Natural killer cell treated with Interleukin-12 subunit alpha and Interleukin-12 subunit beta and Interleukin-15 and Interleukin-18, amount 100 ng/mL, for 72 hours (primary cell): ENCODE data around the gene HNRNPM. TPM values are rescaled to one million over a fixed set of nuclear protein-coding genes. Genes with fewer than 3 reads are reported as not detected.

Experiments used
- ATAC-seq, 2 donors: fragments of 150-1000 bp; cut with Tn5 transposase in 1 of 2; sonication (Bioruptor Pico), chemical (Tn5 transposase) in 1 of 2; 2 replicates each; pipeline ENCODE4 v1.10.0; 2021
- DNase-seq: peaks from one replicate; pipeline ENCODE4 v3.0.0; 2022; ENCODE audit warnings: low spot score
- H3K27ac Mint-ChIP-seq, 2 donors: 1 replicate in 1 of 2; 2 replicates in 1 of 2; pipeline ENCODE4 v1.8.0; 2022; ENCODE audit warnings: mixed read lengths in 2 of 2, mild to moderate bottlenecking in 1 of 2, moderate library complexity in 1 of 2
- H3K27me3 Mint-ChIP-seq, 2 donors: 1 replicate in 1 of 2; 2 replicates in 1 of 2; pipeline ENCODE4 v1.8.0; 2022; ENCODE audit warnings: mixed read lengths in 2 of 2
- H3K36me3 Mint-ChIP-seq: one replicate; pipeline ENCODE4 v1.8.0; 2022; ENCODE audit warnings: mixed read lengths
- H3K4me1 Mint-ChIP-seq, 2 donors: 1 replicate in 1 of 2; 2 replicates in 1 of 2; pipeline ENCODE4 v1.8.0; 2022; ENCODE audit warnings: low read depth in 2 of 2, mixed read lengths in 2 of 2, mild to moderate bottlenecking in 1 of 2
- H3K4me3 Mint-ChIP-seq: one replicate; pipeline ENCODE4 v1.8.0; 2022; ENCODE audit warnings: mixed read lengths
- H3K9me3 Mint-ChIP-seq: 2 replicates; pipeline ENCODE4 v1.8.0; 2022; ENCODE audit warnings: mixed read lengths
- total RNA-seq, 2 donors: library from RNA; stranded (reverse); gene quantifications; one replicate each; pipeline ENCODE4 v1.2.3, GENCODE V29; 2022

HNRNPM gene
- total RNA-seq, 2 donors from 2014 or later: 259 to 373 TPM

- Mint-ChIP-seq H3K4me1 (peaks cover 33 to 37% of the 10 kb centered on the region in 2 donors), H3K27ac (no peak overlapping the region), H3K36me3 (no peaks in the 10 kb centered on the region), H3K27me3 (no peaks in the 10 kb centered on the region), H3K9me3 (no peaks in the 10 kb centered on the region), H3K4me3 (no peak overlapping the region)
- no peak for ATAC-seq
- no peak for DNase-seq
Measured at GRCh38 chr19:8519388-8519787, 74.6 kb downstream of the HNRNPM start.

DNA sequence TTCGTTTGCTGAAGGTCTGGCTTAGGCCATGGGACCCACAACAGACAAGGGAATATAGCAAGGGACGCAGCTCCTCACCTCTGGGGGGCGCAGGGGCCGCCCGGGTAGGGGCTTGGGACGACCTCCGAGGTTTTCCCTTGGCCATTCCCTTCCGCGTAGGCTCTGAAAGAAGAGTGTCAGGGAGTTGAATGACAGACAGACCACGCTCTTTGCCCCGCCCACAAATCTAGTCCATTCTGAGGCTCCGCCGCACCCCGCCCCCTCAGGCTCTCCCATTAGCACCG, 80.6 kb downstream of the HNRNPM start:
- H3K4me1 Mint-ChIP-seq: peaks cover 11 to 25% of the 10 kb centered on the region in 2 donors
- H3K27me3 Mint-ChIP-seq: no peaks in the 10 kb centered on the region

GRCh38 chr19:8526345-8527091, 81.7 kb downstream of the HNRNPM start:
- Mint-ChIP-seq H3K9me3 (no peaks in the 10 kb centered on the region), H3K36me3 (peaks cover 20% of the 10 kb centered on the region), H3K27ac (no peak overlapping the region), H3K27me3 (no peaks in the 10 kb centered on the region), H3K4me3 (no peak overlapping the region), H3K4me1 (peaks cover 11 to 25% of the 10 kb centered on the region in 2 donors)
- DNase-seq (no peak), ATAC-seq (no peak)

More for the DNA sequence above, 80.6 kb downstream of the HNRNPM start:
- no peak for ATAC-seq
- H3K4me3 Mint-ChIP-seq: no peak overlapping the region
- DNase-seq: no peak
- peaks cover 20% of the 10 kb centered on the region for H3K36me3 Mint-ChIP-seq
- no peaks in the 10 kb centered on the region for H3K9me3 Mint-ChIP-seq
- no peak overlapping the region for H3K27ac Mint-ChIP-seq

GRCh38 chr19:8528500-8528899, 83.7 kb downstream of the HNRNPM start:
- ATAC-seq: no peak
- peaks cover 20% of the 10 kb centered on the region for H3K36me3 Mint-ChIP-seq

DNA sequence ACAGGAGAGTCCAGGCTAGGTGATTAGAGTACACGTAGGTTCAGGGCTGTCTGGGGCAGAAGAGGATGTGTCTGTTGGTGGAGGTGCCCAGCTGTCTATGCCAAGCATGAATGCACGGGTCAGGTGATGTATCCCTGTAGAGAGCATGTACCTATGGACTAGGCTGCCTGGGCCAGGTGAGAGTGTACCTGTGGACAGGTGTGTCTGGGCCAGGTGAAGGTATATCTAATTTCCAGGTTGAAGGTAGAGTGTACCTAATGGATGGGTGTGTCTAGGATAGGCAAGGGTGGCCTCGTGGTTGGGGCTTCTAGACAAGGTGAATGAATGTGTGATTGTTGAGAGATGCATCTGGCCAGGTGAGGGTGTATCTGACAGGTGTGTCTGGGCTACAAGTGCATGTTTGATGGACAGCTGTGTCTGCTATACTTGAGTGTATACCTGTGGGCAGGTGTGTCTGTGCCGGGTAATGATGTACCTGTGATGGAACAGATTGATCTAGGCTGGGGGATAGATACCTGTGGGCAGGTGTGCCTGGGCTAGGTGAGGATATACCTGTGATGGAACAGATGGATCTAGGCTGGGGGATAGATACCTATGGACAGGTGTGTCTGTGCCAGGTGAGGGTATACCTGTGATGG, 84.7 kb downstream of the HNRNPM start:
- Mint-ChIP-seq H3K36me3 (peaks cover 20% of the 10 kb centered on the region), H3K4me3 (no peak overlapping the region), H3K27ac (peak overlapping the region; percentile 13 to 83), H3K27me3 (no peaks in the 10 kb centered on the region), H3K4me1 (peaks cover 11 to 24% of the 10 kb centered on the region in 2 donors), H3K9me3 (no peaks in the 10 kb centered on the region)
- ATAC-seq: no peak
- no peak for DNase-seq

More at GRCh38 chr19:8528500-8528899, 83.7 kb downstream of the HNRNPM start:
- Mint-ChIP-seq H3K4me3 (no peak overlapping the region), H3K4me1 (peaks cover 11 to 25% of the 10 kb centered on the region in 2 donors), H3K27me3 (no peaks in the 10 kb centered on the region), H3K27ac (peak overlapping the region; percentile 13 to 83), H3K9me3 (no peaks in the 10 kb centered on the region)
- no peak for DNase-seq

- H3K36me3 Mint-ChIP-seq: peaks cover 21% of the 10 kb centered on the region
- no peaks in the 10 kb centered on the region for H3K9me3 Mint-ChIP-seq
- ATAC-seq (no peak), DNase-seq (no peak)
- H3K27ac Mint-ChIP-seq: peak overlapping the region in 1 of 2 donors; percentile 83
- peaks cover 11 to 21% of the 10 kb centered on the region in 2 donors for H3K4me1 Mint-ChIP-seq
- H3K27me3 Mint-ChIP-seq: no peaks in the 10 kb centered on the region
- no peak overlapping the region for H3K4me3 Mint-ChIP-seq
Measured at GRCh38 chr19:8530061-8530679, 85.4 kb downstream of the HNRNPM start.

- no peaks in the 10 kb centered on the region for H3K27me3 Mint-ChIP-seq
- peaks cover 11 to 25% of the 10 kb centered on the region in 2 donors for H3K4me1 Mint-ChIP-seq
- no peak overlapping the region for H3K4me3 Mint-ChIP-seq
- H3K9me3 Mint-ChIP-seq: no peaks in the 10 kb centered on the region
- peaks cover 31% of the 10 kb centered on the region for H3K36me3 Mint-ChIP-seq
- H3K27ac Mint-ChIP-seq: peak overlapping the region; percentile 47 to 67
- ATAC-seq (no peak), DNase-seq (no peak)
Measured at GRCh38 chr19:8531470-8531869, 86.7 kb downstream of the HNRNPM start.

GRCh38 chr19:8532225-8532624, 87.5 kb downstream of the HNRNPM start:
- H3K4me1 Mint-ChIP-seq: peaks cover 11 to 20% of the 10 kb centered on the region in 2 donors
- H3K27ac Mint-ChIP-seq: peak overlapping the region; percentile 47 to 67
- DNase-seq (no peak), ATAC-seq (no peak)
- H3K9me3 Mint-ChIP-seq: no peaks in the 10 kb centered on the region
- peaks cover 31% of the 10 kb centered on the region for H3K36me3 Mint-ChIP-seq
- H3K27me3 Mint-ChIP-seq: no peaks in the 10 kb centered on the region
- H3K4me3 Mint-ChIP-seq: no peak overlapping the region

DNA sequence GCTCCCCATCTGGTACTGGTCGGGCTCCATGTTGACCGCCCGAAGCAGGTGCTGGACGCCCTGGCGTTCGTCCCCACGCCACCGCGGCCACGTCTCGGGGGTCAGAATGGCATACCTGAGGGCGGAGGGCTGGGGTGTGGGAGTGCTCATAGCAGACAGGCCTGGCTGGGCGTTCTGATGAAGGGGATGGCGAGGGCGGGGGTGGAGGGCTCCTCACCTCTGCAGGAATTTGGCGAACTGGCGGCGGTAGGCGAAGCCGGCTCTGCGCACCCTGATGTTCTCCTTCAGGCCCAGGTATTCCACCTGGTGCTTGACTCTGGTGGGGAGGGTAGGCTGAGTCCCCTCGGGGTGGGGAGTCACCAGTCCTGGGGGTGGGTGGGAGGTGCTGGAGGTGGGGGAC, 91.5 kb downstream of the HNRNPM start:
- Mint-ChIP-seq H3K36me3 (peaks cover 11% of the 10 kb centered on the region), H3K27ac (peak overlapping the region; percentile 7 to 38), H3K4me3 (no peak overlapping the region), H3K9me3 (no peaks in the 10 kb centered on the region), H3K27me3 (no peaks in the 10 kb centered on the region), H3K4me1 (peaks cover 0 to 11% of the 10 kb centered on the region in 2 donors)
- DNase-seq (no peak), ATAC-seq (no peak)

GRCh38 chr19:8537099-8537498, 92.3 kb downstream of the HNRNPM start:
- Mint-ChIP-seq H3K9me3 (no peaks in the 10 kb centered on the region), H3K4me3 (no peak overlapping the region), H3K27ac (peak overlapping the region in 1 of 2 donors; percentile 58), H3K36me3 (peaks cover 11% of the 10 kb centered on the region), H3K27me3 (no peaks in the 10 kb centered on the region), H3K4me1 (peaks cover 0 to 13% of the 10 kb centered on the region in 2 donors)
- ATAC-seq (no peak), DNase-seq (no peak)

Other genes starting within 250 kb of the HNRNPM start
- 10 to 100 TPM; 36.8 to 55.8 TPM for gene CERS4, start 235.6 kb upstream of the HNRNPM start, total RNA-seq
- 100 to 1,000 TPM in 1 of 2 donors, 10 to 100 TPM in 1; 45.2 to 110 TPM for gene CD320, start 136.6 kb upstream of the HNRNPM start, total RNA-seq
- 10 to 100 TPM; 31.2 to 42.2 TPM for gene NDUFA7, start 123.6 kb upstream of the HNRNPM start, total RNA-seq
- gene RPS28, start 123.5 kb upstream of the HNRNPM start, total RNA-seq: 1,000 to 10,000 TPM; 1,268 to 1,635 TPM
- 1 to 10 TPM; 1.5 to 4.4 TPM for gene KANK3, start 101.7 kb upstream of the HNRNPM start, total RNA-seq
- 1 to 10 TPM in 1 of 2 donors, not detected in 1; 1.8 TPM for gene ANGPTL4, start 80.8 kb upstream of the HNRNPM start, total RNA-seq
- 100 to 1,000 TPM; 102 to 105 TPM for gene RAB11B, start 54.6 kb upstream of the HNRNPM start, total RNA-seq
- gene MARCHF2, start 31.7 kb upstream of the HNRNPM start, total RNA-seq: 10 to 100 TPM; 13.7 to 17.0 TPM
- gene PRAM1, start 57.7 kb downstream of the HNRNPM start, total RNA-seq: 1 to 10 TPM; 1.5 to 2.0 TPM
- gene ZNF414, start 69.2 kb downstream of the HNRNPM start, total RNA-seq: 10 to 100 TPM; 15.5 to 16.8 TPM
- 100 to 1,000 TPM; 216 to 232 TPM for gene MYO1F, start 132.5 kb downstream of the HNRNPM start, total RNA-seq
- 10 to 100 TPM in 1 of 2 donors, 1 to 10 TPM in 1; 8.2 to 11.3 TPM for gene ADAMTS10, start 165.7 kb downstream of the HNRNPM start, total RNA-seq
- gene NFILZ, start 185.7 kb downstream of the HNRNPM start, total RNA-seq: not detected